HG02884 (cell line): Measurements from ENCODE around the gene ADGRE3.
"Not testable (repeated sequence)": the region's sequence is repeated elsewhere in the genome, so short reads cannot be mapped to it uniquely, and the experiment has no call there.

Experiments
- ATAC-seq: cut with Tn5 transposase; IDR thresholded peaks from one replicate; pipeline ENCODE4 v1.9.1; 2021; ENCODE audit warnings: mild to moderate bottlenecking, moderate library complexity; ENCODE audit not compliant: unreplicated experiment

ADGRE3 gene

GRCh38 chr19:14669940-14670339 lies 4.7 kb downstream of the ADGRE3 start:
- no peak for ATAC-seq

GRCh38 chr19:14661372-14661924 lies 13.2 kb downstream of the ADGRE3 start:
- no peak for ATAC-seq

- ATAC-seq = no peak
These were observed 14.7 kb downstream of the ADGRE3 start for GRCh38 chr19:14659874-14660489.

DNA sequence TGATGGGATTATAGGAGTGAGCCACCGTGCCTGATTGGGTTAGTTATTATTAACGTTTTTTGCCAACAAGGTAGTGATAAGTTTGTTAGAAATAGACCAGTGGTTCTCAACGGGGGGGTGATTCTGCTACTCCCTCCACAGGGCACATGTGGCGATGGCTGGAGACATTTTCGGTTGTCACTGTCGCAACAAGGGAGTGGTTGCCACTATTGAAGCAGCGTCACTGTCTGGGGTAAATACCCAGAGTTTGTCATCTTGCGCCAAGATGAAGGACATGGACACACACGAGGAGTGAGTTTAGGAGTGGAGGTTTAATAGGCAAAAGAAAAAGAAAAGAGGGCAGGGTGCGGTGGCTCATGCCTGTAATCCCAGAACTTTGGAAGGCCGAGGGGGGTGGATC lies 18.9 kb downstream of the ADGRE3 start:
- no peak for ATAC-seq

DNA sequence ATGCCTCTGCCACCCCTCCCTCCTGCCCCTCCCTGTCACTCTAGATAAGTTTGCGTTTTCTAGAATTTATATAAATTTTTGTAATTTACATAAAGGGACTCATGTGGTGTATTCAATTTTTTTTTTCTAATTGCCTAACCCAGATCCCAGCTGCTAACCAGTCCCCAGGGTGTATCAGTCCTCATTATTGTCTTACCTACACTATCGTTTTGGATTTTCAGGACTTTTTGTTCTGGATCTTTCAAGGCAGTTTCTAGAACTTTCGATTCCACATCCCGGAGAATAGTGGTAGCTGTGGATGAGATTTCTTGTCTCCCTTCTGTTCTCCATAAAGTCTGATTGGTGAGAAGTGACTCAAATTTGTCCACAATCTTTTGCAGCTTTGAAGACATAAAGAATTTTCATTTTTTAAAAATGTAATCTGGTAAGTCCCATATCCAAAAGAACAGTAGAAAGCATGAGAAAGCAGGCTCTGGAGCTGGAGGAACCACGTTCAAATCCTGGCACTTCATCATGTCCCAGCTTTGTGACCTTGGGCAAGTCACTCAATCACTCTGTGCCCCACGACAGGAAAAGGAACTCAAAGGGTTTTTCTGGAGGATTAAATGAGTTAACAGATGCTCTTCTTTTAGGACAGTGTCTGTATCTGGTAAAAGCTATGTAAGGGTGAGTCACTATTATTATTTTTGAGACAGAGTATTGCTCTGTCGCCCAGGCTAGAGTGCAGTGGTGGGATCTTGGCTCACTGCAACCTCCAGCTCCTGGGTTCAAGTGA lies 19.7 kb downstream of the ADGRE3 start:
- no peak for ATAC-seq

DNA sequence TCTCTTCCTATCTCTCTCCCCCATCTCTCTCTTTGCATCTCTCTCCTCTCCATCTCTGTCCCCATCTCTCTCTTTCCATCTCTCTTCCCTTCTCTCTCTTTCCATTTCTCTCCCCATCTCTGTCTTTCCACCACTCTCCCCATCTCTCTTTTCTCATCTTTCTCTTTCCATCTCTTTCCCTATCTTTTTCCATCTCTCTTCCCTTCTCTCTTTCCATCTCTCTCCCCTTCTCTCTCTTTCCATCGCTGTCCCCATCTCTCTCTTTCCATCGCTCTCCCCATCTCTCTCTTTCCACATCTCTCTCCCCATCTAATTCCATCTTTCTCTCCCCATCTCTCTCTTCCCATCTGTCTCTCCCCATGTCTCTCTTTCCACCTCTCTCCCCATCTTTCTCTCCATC lies 24.5 kb downstream of the ADGRE3 start:
- ATAC-seq = no peak

DNA sequence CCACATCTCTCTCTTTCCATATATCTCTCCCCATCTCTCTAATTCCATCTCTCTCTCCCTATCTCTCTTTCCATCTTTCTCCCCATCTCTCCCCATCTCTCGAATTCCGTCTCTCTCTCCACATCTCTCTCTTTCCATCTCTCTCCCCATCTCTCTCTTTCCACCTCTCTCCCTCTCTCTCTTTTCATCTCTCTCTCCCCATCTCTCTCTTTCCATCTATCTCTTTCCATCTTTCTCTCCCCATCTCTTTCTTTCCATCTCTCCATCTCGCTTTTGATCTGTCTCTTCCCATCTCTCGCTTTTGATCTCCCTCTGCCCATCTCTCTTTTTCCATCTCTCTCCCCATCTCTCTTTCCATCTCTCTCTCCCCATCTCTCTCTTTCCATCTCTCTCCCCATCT lies 25.6 kb downstream of the ADGRE3 start:
- no peak for ATAC-seq

- no peak for ATAC-seq
These were observed 26.1 kb downstream of the ADGRE3 start for GRCh38 chr19:14648506-14648905.

DNA sequence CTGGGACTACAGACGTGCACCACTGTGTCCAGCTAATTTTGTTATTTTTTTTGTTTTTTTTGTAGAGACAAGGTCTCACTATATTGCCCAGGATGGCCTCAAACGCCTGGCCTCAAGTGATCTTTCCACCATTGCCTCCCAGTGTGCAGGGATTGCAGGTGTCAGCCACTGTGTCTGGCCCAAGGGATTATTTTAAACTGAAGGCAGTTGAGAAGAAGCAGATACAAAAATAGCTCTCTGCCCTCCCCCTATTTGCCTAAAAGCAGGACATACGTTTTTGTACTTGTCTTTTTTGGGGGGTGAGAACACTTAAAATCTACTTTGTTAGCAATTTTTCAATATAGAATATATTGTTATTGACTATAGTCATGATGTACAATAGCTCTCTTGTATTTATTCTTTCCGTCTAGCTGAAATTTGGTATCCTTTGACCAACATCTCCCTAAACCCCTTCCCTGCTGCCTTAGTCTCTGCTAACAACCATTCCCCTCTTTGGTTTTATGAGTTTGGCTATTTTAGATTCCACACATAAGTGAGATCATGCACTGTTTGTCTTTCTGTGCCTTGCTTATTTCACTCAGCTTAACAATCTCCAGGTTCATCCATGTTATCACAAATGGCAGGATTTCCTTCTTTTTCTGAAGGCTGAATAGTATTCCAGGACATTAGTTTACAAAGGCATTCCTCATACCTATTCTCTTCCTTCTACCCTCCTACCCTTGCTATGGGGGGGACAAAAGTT lies 34.9 kb downstream of the ADGRE3 start:
- ATAC-seq = no peak

GRCh38 chr19:14632286-14632685 lies 42.4 kb downstream of the ADGRE3 start:
- ATAC-seq = no peak

GRCh38 chr19:14629557-14629956 lies 45.1 kb downstream of the ADGRE3 start:
- no peak for ATAC-seq

DNA sequence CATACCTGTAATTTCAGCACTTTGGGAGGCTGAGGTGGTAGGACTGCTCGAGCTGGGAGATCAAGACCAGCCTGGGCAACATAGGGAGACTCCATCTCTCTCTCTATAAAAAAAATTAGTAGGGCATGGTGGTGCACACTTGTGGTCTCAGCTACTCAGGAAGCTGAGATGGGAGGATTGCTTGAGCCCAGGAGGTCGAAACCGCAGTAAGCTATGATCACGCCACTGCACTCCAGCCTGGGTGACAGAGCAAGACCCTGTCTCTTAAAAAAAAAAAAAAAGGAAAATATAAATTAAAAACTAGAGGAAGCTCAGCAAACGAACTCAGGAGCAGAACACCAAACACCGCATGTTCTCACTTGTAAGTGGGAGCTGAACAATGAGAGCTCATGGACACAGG lies 50.2 kb downstream of the ADGRE3 start:
- not testable (repeated sequence) for ATAC-seq

DNA sequence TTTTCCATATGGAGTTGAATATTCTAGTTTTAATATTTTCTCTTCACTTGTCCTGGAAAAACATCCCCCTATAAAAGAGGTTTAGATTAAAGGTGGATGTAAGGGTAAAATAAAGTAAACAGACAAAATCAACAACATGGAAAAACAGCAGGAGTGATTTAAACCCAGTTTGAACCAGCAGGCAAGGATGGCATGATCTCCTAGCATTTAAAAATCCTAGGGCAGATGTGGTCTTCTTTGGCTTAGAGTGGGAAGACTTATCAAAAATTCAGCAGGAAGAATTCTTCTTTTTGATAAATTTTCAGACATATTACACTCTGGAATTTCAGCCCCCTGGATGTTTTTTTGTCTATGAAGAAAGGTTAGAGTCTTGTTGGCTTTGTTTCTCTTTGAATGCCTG lies 55.2 kb downstream of the ADGRE3 start:
- ATAC-seq = no peak

DNA sequence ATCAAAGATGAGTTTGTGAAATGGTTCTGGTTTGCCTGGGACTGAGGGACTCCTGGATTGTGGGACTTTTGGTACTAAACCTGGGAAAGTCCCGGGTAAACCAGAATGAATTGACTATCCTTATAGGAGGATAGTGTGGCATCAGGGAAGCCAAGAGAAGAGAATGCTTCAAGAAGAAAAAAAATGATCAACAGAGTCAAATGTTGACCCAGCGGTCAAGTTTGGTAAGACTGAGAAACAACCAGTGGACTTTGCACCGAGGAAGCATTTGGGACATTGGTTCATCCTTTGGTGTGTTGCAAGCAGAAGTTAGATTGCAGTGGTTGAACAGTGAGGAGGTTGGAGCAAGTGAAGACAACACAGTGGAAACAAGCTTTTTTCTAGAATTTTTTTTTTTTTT lies 58.2 kb downstream of the ADGRE3 start:
- ATAC-seq = no peak

DNA sequence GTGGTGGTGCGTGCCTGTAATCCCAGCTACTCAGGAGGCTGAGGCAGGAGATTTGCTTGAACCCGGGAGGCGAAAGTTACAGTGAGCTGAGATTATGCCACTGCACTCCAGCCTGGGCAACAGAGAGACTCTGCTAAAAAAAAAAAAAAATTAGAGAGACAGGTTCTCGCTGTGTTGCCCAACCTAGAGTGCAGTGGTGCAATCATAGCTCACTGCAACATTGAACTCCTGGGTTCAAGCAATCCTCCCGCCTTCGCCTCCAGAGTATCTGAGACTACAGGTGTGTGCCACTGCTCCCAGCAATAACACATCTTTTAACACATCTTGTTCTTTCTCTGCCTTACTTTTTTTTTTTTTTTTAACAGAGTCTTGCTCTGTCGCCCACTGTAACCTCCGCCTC lies 59.0 kb downstream of the ADGRE3 start:
- no peak for ATAC-seq

DNA sequence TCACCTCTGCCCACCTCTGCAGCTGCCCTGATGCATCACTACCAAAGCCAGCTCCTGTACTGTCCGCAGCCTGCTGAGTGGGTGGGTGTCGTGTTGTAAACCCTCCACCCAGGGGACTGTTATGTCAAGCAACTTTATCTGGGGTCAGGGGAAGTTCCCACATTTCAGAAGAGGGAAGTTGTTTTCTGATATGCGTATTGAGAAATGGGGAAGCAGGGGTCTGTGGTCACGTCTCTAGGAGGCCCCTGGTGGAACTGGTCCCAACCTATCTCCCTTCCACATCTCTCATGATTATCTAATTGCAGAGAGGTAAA lies 60.6 kb downstream of the ADGRE3 start:
- no peak for ATAC-seq

DNA sequence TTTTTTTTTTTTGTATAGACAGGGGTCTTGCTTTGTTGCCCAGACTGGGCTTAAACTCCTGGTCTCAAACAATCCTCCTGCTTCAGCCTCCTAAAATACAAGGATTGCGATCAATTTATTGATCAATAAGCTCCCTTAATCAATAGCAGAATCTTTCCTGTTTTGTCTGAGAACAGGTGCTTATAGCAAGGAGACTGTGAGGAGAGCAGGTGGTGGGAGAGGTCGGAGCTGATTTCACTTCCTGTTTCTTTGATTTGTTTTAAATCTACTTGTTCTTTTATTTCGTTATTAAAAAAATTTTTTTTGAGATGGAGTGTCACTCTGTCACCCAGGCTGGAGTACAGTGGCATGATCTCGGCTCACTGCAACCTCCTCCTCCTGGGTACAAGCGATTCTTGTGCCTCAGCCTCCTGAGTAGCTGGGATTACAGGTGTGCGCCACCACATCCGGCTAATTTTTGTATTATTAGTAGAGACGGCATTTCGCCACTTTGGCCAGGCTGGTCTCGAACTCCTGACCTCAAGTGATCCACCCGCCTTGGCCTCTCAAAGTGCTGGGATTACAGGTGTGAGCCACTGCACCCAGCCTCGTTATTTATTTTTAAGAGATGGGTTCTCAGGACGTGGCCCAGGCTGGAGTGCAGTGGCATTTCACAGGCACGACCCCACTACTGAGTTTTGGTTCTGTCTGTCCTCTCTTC lies 61.1 kb downstream of the ADGRE3 start:
- not testable (repeated sequence) for ATAC-seq

- no peak for ATAC-seq
These were observed 62.0 kb downstream of the ADGRE3 start for GRCh38 chr19:14612657-14613056.

DNA sequence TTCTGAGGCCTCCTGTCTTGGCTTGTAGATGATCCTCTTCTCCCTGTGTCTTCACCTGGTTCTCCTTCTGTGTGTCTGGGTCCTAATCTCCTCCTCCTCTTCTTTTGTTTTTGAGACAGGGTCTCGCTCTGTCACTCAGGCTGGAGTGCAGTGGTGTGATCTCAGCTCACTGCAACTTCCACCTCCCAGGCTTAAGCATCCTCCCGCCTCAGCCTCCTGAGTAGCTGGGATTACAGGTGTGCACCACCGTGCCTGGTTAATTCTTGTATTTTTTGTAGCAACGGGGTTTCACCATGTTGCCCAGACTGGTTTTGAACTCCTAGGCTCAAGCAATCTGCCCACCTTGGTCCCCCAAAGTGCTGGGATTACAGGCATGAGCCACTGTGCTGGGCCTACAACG lies 62.4 kb downstream of the ADGRE3 start:
- ATAC-seq = not testable (repeated sequence)

DNA sequence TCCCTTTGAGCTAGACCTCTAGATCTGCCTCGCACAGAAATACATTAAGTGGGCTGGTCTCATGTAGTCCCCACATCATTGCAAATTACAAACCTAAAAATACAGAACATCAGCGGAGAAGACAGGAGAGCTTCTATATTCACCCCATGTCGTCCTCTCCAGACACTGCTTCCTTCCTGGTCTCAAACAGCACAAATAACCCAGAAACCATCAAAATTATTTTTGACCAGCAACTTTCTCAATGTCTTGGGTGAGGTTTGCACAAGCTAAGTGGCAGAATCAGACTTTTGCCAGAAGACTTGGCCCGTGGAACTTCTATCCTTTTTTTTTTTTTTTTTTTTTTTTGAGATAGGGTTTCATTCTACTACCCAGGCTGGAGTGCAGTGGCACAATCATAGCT lies 63.6 kb downstream of the ADGRE3 start:
- no peak for ATAC-seq

GRCh38 chr19:14606627-14607026 lies 68.0 kb downstream of the ADGRE3 start:
- ATAC-seq = no peak
